Stimulated activated naive CD8-positive, alpha-beta T cell treated with anti-CD3 and anti-CD28 coated beads, Interleukin-15, Interleukin-2, amounts not matched to agents 100 ng/mL and 50 ng/mL, for 24 hours (primary cell): ENCODE measurements around the gene GABPB2.
A peak's percentile ranks its signal among the peaks of the same experiment; 100 is the strongest.

Experiments used
- H3K27ac Mint-ChIP-seq: one replicate; pipeline ENCODE4 v1.8.0; 2021; ENCODE audit warnings: mild to moderate bottlenecking, mixed read lengths
- H3K27me3 Mint-ChIP-seq: one replicate; pipeline ENCODE4 v1.8.0; 2021; ENCODE audit warnings: mixed read lengths
- H3K36me3 Mint-ChIP-seq: one replicate; pipeline ENCODE4 v1.8.0; 2021; ENCODE audit warnings: low read depth, mixed read lengths
- H3K4me1 Mint-ChIP-seq: one replicate; pipeline ENCODE4 v1.8.0; 2021; ENCODE audit warnings: low read depth, mixed read lengths
- H3K4me3 Mint-ChIP-seq: one replicate; pipeline ENCODE4 v1.8.0; 2021; ENCODE audit warnings: mild to moderate bottlenecking, mixed read lengths
- H3K9me3 Mint-ChIP-seq: one replicate; pipeline ENCODE4 v1.8.0; 2021; ENCODE audit warnings: mixed read lengths

Gene GABPB2

GRCh38 chr1:151051356-151052009 lies 19.1 kb upstream of the GABPB2 start:
- no peak overlapping the region for H3K4me3 Mint-ChIP-seq
- no peaks in the 10 kb centered on the region for H3K27me3 Mint-ChIP-seq
- H3K36me3 Mint-ChIP-seq = peaks cover 69% of the 10 kb centered on the region
- peaks cover 70% of the 10 kb centered on the region for H3K4me1 Mint-ChIP-seq
- no peaks in the 10 kb centered on the region for H3K9me3 Mint-ChIP-seq
- H3K27ac Mint-ChIP-seq = peak overlapping the region; percentile 74

DNA sequence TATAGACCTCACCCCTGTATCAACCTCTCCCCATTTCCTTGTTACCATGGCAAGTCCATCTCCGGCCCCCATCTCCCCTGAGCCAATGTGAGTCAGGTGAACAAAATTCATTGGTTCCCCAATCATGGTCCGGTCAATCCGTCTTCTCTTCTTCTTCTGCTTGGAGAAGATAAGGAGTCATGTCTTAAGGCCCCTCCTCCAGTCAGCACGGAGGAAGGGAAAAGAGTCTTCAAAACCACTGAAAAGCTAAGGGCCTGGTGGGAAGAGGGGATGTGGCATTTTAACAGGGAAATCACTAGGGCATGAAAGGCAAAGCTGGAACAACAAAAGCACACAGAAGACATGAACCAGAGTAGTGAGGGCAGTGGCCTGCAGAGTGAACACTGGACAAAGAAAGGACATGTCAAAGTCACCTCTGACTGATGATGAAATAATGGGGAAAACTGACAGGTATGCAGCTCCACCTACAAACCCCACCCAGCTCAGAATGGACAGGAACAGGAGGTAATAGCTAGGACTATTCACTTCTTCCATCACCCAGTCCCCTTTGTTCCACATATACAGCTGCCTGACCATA lies 15.5 kb upstream of the GABPB2 start:
- H3K36me3 Mint-ChIP-seq = peaks cover 92% of the 10 kb centered on the region
- no peaks in the 10 kb centered on the region for H3K9me3 Mint-ChIP-seq
- no peaks in the 10 kb centered on the region for H3K27me3 Mint-ChIP-seq

GRCh38 chr1:151055581-151055980 lies 15.0 kb upstream of the GABPB2 start:
- Mint-ChIP-seq H3K4me1 (peaks cover 61% of the 10 kb centered on the region), H3K27me3 (no peaks in the 10 kb centered on the region), H3K36me3 (peaks cover 86% of the 10 kb centered on the region), H3K27ac (peak overlapping the region; percentile 97), H3K9me3 (no peaks in the 10 kb centered on the region), H3K4me3 (peak overlapping the region; percentile 98)

More for the DNA sequence above, 15.5 kb upstream of the GABPB2 start:
- Mint-ChIP-seq H3K27ac (peak overlapping the region; percentile 97), H3K4me3 (peak overlapping the region; percentile 98), H3K4me1 (peaks cover 58% of the 10 kb centered on the region)

- H3K27me3 Mint-ChIP-seq = no peaks in the 10 kb centered on the region
Observed at GRCh38 chr1:151056149-151056548, 14.4 kb upstream of the GABPB2 start.

DNA sequence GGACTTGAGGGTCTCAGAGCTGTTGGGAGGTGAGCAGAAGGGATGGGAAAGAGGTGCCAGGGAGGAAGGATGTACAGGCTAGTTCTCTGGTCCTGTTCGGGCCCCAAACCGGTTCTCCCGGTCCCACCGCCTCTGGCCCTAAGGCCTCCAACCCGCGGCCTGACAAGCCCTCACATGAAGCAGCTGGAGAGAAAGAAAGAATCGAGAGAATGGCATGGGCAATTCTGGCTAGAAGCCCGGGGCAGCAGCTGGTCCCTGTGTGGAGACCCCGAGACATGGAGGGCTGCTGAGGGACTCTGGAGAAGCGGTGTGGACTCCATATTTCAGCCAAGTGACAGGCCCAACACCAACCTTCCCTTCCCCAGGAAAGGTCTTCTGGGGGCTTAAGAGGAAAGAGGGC lies 11.9 kb upstream of the GABPB2 start:
- Mint-ChIP-seq H3K4me3 (peak overlapping the region; percentile 98), H3K9me3 (no peaks in the 10 kb centered on the region), H3K27me3 (no peaks in the 10 kb centered on the region), H3K4me1 (peaks cover 72% of the 10 kb centered on the region), H3K36me3 (peaks cover 55% of the 10 kb centered on the region), H3K27ac (peak overlapping the region; percentile 97)

More at GRCh38 chr1:151056149-151056548, 14.4 kb upstream of the GABPB2 start:
- Mint-ChIP-seq H3K4me1 (peaks cover 65% of the 10 kb centered on the region), H3K4me3 (peak overlapping the region; percentile 98), H3K9me3 (no peaks in the 10 kb centered on the region), H3K27ac (peak overlapping the region; percentile 97), H3K36me3 (peaks cover 81% of the 10 kb centered on the region)

DNA sequence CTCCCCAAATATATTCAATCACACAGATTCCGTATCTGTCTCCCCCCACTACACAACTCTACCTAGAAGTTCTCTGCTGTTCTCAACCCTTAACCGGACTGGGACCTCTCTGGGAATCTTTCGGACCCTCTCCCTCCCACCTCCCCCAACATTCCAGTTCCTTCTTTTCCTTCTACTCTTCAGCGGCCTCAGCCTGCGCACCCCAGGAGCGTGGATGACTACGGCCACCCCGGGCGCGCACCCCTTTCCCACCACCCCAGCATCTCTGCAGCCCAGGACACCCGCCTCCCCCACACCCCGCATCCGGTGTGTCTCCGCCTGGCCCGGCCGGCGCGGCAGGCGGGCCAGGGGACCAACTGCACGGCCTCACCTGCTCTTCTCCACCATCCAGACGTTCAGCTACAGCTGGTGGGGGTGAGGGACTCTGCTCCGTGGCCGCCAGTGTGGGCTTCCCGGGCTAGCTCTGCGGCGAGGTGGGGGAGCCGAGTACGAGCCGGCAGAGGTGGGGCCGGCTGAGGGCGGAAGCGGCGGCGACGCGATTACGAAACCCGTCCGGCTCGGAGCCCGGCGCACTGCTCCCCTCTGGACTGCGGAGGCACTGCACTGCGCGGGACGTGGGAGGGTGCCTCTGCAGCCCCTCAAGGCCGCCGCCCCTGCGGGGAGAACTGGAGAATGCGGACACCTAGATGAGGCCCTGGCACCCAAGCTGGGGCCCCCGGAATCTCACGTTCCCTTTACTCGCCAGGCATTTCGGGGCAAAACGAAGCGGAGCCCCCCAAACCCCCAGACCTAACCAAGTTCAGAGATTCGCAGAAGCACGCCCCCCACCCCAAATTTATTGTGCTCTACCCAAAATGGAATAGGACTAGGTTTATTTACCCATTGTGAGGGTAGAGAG lies 11.2 kb upstream of the GABPB2 start, which contains the start of gene CDC42SE1:
Gene CDC42SE1 (minus strand): TSS at position 514 of the 898 bp plus-strand sequence. CDS start 3,892 bp downstream, outside the sequence.
- no peaks in the 10 kb centered on the region for H3K27me3 Mint-ChIP-seq
- H3K9me3 Mint-ChIP-seq = no peaks in the 10 kb centered on the region
- peaks cover 49% of the 10 kb centered on the region for H3K36me3 Mint-ChIP-seq
- peaks cover 69% of the 10 kb centered on the region for H3K4me1 Mint-ChIP-seq
- H3K27ac Mint-ChIP-seq = peak within 1 kb of the TSS; percentile 97
- peak within 1 kb of the TSS; percentile 98 for H3K4me3 Mint-ChIP-seq

GRCh38 chr1:151060007-151060656 lies 10.4 kb upstream of the GABPB2 start, which contains the start of gene MLLT11:
Gene MLLT11, plus strand, starts transcription at chr1:151060397. Its CDS starts 6,828 bp downstream, at chr1:151067225.
- peaks cover 61% of the 10 kb centered on the region for H3K4me1 Mint-ChIP-seq
- H3K27me3 Mint-ChIP-seq = no peaks in the 10 kb centered on the region
- H3K36me3 Mint-ChIP-seq = peaks cover 42% of the 10 kb centered on the region
- H3K4me3 Mint-ChIP-seq = peak within 1 kb of the TSS; percentile 98
- H3K27ac Mint-ChIP-seq = peak within 1 kb of the TSS; percentile 97
- H3K9me3 Mint-ChIP-seq = no peaks in the 10 kb centered on the region

GRCh38 chr1:151060657-151061421 lies 9.7 kb upstream of the GABPB2 start:
- Mint-ChIP-seq H3K4me3 (peak overlapping the region; percentile 98), H3K9me3 (no peaks in the 10 kb centered on the region), H3K36me3 (peaks cover 35% of the 10 kb centered on the region), H3K27me3 (no peaks in the 10 kb centered on the region), H3K27ac (peak overlapping the region; percentile 97), H3K4me1 (peaks cover 54% of the 10 kb centered on the region)

DNA sequence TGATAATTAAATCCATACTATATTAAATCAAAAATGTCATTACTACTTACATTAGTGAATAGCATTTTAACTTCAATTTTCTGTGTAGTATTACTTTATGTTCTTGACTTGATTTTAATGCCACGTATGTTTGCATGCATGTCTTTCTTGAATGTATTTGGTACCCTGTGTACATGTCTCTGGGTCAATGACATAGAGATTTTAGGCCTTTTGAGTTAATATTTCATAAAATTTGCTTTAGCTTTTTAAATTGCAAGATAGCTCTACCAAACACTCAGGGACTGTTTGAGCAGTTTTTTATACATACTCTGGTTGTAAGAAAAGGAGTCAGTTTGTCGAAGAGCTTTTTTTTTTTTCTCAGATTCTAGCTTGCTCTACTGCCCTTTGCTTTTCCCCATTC lies 8.9 kb upstream of the GABPB2 start:
- Mint-ChIP-seq H3K27ac (no peak overlapping the region), H3K9me3 (no peaks in the 10 kb centered on the region), H3K27me3 (no peaks in the 10 kb centered on the region), H3K4me3 (peak overlapping the region; percentile 98), H3K4me1 (peaks cover 45% of the 10 kb centered on the region), H3K36me3 (peaks cover 31% of the 10 kb centered on the region)

DNA sequence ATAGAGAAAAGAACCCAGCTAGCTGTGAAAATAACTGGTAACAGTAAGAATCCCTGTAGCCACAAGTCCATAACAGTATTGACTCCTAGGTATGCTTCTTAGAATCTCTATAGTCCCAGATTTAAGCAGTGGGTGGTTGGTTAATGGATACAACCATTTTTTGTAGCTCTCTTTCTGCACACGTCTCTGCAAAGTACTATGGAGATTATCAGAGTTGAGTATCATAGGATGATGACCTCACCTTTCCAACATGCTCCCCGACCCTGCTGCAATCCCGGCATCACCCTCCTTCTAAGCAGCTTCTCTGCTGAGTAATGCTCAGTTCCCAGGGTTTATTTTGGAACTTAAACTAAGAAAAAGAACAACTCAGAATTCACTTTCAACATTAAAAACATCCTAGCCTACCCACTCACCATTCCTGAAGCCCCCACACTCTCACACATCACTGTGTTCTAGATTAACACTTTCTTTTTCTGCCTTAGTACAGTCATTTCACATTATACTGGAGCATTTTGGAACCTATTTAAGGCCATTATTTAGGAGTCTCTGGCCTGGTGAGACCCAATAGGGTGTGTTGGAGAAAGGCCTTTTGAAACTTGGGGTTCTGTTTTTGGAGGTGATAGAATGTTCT lies 7.7 kb upstream of the GABPB2 start:
- Mint-ChIP-seq H3K9me3 (no peaks in the 10 kb centered on the region), H3K27ac (no peak overlapping the region)

DNA sequence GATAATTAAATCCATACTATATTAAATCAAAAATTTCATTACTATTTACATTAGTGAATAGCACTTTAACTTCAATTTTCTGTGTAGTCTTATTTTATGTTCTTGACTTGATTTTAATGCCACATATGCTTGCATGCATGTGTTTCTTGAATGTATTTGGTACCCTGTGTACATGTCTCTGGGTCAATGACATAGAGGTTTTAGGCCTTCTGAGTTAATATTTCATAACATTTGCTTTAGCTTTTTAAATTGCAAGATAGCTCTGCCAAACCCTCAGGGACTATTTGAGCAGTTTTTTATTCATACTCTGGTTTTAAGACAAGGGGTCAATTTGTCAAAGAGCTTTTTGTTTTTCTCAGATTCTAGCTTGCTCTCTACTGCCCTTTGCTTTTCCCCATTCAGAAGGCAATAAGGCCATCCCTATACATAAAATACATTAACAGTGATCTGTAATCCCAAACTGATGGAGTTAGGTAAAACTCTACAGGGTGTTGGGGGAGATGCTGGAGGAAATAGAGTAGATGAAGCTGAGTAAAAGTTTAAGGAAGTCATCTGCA lies 5.4 kb upstream of the GABPB2 start:
- Mint-ChIP-seq H3K9me3 (no peaks in the 10 kb centered on the region), H3K27me3 (no peaks in the 10 kb centered on the region), H3K4me1 (peaks cover 47% of the 10 kb centered on the region), H3K4me3 (no peak overlapping the region), H3K36me3 (peaks cover 6% of the 10 kb centered on the region), H3K27ac (no peak overlapping the region)

More for the DNA sequence above, 7.7 kb upstream of the GABPB2 start:
- Mint-ChIP-seq H3K36me3 (peaks cover 19% of the 10 kb centered on the region), H3K4me1 (peaks cover 34% of the 10 kb centered on the region), H3K4me3 (no peak overlapping the region), H3K27me3 (no peaks in the 10 kb centered on the region)

DNA sequence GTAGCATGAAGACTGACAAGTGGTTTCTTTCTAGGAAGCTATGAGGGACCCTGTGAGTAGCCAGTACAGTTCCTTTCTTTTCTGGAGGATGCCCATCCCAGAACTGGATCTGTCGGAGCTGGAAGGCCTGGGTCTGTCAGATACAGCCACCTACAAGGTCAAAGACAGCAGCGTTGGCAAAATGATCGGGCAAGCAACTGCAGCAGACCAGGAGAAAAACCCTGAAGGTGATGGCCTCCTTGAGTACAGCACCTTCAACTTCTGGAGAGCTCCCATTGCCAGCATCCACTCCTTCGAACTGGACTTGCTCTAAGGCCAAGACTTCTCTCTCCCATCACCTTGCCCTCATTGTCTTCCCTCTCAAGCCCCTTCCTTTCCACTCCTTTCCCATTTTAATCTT lies 3.4 kb upstream of the GABPB2 start:
- Mint-ChIP-seq H3K36me3 (peaks cover 12% of the 10 kb centered on the region), H3K4me1 (peaks cover 40% of the 10 kb centered on the region), H3K27me3 (no peaks in the 10 kb centered on the region), H3K9me3 (no peaks in the 10 kb centered on the region), H3K27ac (no peak overlapping the region), H3K4me3 (no peak overlapping the region)

GRCh38 chr1:151069103-151069486 lies 1.5 kb upstream of the GABPB2 start:
- Mint-ChIP-seq H3K36me3 (peaks cover 16% of the 10 kb centered on the region), H3K27me3 (no peaks in the 10 kb centered on the region), H3K27ac (peak overlapping the region; percentile 100), H3K9me3 (no peaks in the 10 kb centered on the region), H3K4me3 (peak overlapping the region; percentile 98), H3K4me1 (peaks cover 35% of the 10 kb centered on the region)
